B cell (primary cell): ENCODE data around the gene ECE1. TPM values are rescaled to one million over a fixed set of nuclear protein-coding genes. Genes with fewer than 3 reads are reported as not detected.
A peak's percentile ranks its signal among the peaks of the same experiment; 100 is the strongest.

ENCODE experiments used
- ATAC-seq: fragments of 200-7000 bp; cut with Tn5 transposase; one replicate; pipeline ENCODE4 v1.10.0; 2021; ENCODE audit warnings: low read depth, mild to moderate bottlenecking, moderate number of reproducible peaks, moderate library complexity
- CTCF ChIA-PET: fragments of 350-600 bp; sonication (Branson Sonifier 250); formaldehyde crosslinking; loops from one replicate; lab custom pipeline; 2021; ENCODE audit warnings: antibody characterized with exemption, inconsistent platforms; lab: Charles Lee
- POLR2A ChIA-PET: fragments of 350-600 bp; sonication (Branson Sonifier 250); formaldehyde crosslinking; loops from one replicate; lab custom pipeline; 2021; ENCODE audit warnings: antibody characterized with exemption; lab: Charles Lee
- DNase-seq: peaks from one replicate; pipeline ENCODE4 v3.0.0; 2013
- H2AFZ ChIP-seq: 2 replicates; pipeline ENCODE4 v1.6.1; 2012; ENCODE audit warnings: mild to moderate bottlenecking, low read depth, low read length; ENCODE audit not compliant: insufficient read depth, poor library complexity, severe bottlenecking
- H3K27ac ChIP-seq, 2 donors: 1 replicate in 1 of 2; 2 replicates in 1 of 2; pipeline ENCODE4 v1.5.1; 2012 to 2013; ENCODE audit warnings: low read length in 2 of 2, mild to moderate bottlenecking in 2 of 2, moderate library complexity in 1 of 2
- H3K27me3 ChIP-seq, 4 experiments: fragments of 200-600 bp in 1 of 4; sonication (generic) in 1 of 4; replicated peaks in 1 of 4; 1 replicate in 2 of 4; 2 replicates in 2 of 4; pipeline versions ENCODE4 v1.6.1 to v1.7.0; 2013 to 2016; ENCODE audit warnings: low read length in 3 of 4, mild to moderate bottlenecking in 2 of 4, mixed read lengths in 1 of 4, moderate library complexity in 1 of 4; ENCODE audit not compliant: insufficient read depth in 4 of 4, control insufficient read depth in 3 of 4; ENCODE audit errors: control extremely low read depth in 1 of 4
- H3K36me3 ChIP-seq, 2 experiments: replicated peaks in 1 of 2; 1 replicate in 1 of 2; 2 replicates in 1 of 2; pipeline versions ENCODE4 v1.6.1 to v1.7.1; 2013; ENCODE audit warnings: low read length in 1 of 2; ENCODE audit not compliant: insufficient read depth in 2 of 2, control insufficient read depth in 1 of 2; ENCODE audit errors: control extremely low read depth in 1 of 2, extremely low read depth in 1 of 2
- H3K4me1 ChIP-seq, 2 donors: fragments of 200-600 bp in 1 of 2; sonication (generic) in 1 of 2; 1 replicate in 1 of 2; 2 replicates in 1 of 2; pipeline versions ENCODE4 v1.5.1 to v1.6.1; 2013 to 2017; ENCODE audit warnings: low read length in 2 of 2; ENCODE audit not compliant: control insufficient read depth in 2 of 2, insufficient read depth in 2 of 2
- H3K4me2 ChIP-seq: replicated peaks from 2 replicates; pipeline ENCODE3; 2012; ENCODE audit warnings: mild to moderate bottlenecking, low read depth, low read length; ENCODE audit not compliant: poor library complexity, severe bottlenecking
- H3K4me3 ChIP-seq, 5 experiments: fragments of 200-600 bp in 1 of 5; sonication (generic) in 1 of 5; 1 replicate in 3 of 5; 2 replicates in 2 of 5; pipeline versions ENCODE4 v1.5.1 to v1.7.0; 2011 to 2016; ENCODE audit warnings: low read length in 4 of 5, mild to moderate bottlenecking in 4 of 5, low read depth in 2 of 5, control low read depth in 1 of 5, moderate library complexity in 1 of 5; ENCODE audit not compliant: insufficient read depth in 1 of 5; ENCODE audit errors: control extremely low read depth in 1 of 5, extremely low read depth in 1 of 5
- H3K79me2 ChIP-seq: fragments of 200-600 bp; sonication (generic); one replicate; pipeline ENCODE4 v1.6.0; 2016; ENCODE audit warnings: low read length; ENCODE audit not compliant: control insufficient read depth, insufficient read depth
- H3K9ac ChIP-seq: fragments of 200-600 bp; sonication (generic); 2 replicates; pipeline ENCODE4 v1.6.1; 2017; ENCODE audit warnings: mild to moderate bottlenecking, low read length, moderate library complexity
- H3K9me3 ChIP-seq, 3 donors: one replicate each; pipeline versions ENCODE4 v1.6.1 to v1.7.1; 2013; ENCODE audit warnings: low read length in 2 of 3; ENCODE audit not compliant: control insufficient read depth in 2 of 3, insufficient read depth in 1 of 3; ENCODE audit errors: control extremely low read depth in 1 of 3
- H4K20me1 ChIP-seq: 2 replicates; pipeline ENCODE4 v1.6.0; 2012; ENCODE audit warnings: mild to moderate bottlenecking, low read length; ENCODE audit not compliant: insufficient read depth, control insufficient read depth, poor library complexity, severe bottlenecking
- H3K27ac Mint-ChIP-seq: one replicate; pipeline ENCODE4 v1.8.0; 2021; ENCODE audit warnings: mixed read lengths
- H3K27me3 Mint-ChIP-seq: one replicate; pipeline ENCODE4 v1.8.0; 2021; ENCODE audit warnings: mixed read lengths
- H3K4me1 Mint-ChIP-seq: one replicate; pipeline ENCODE4 v1.8.0; 2021; ENCODE audit warnings: mixed read lengths
- H3K4me3 Mint-ChIP-seq: one replicate; pipeline ENCODE4 v1.8.0; 2021; ENCODE audit warnings: mixed read lengths
- H3K9me3 Mint-ChIP-seq: one replicate; pipeline ENCODE4 v1.8.0; 2022; ENCODE audit warnings: mixed read lengths; ENCODE audit not compliant: insufficient read depth
- EZH2 ChIP-seq: IDR thresholded peaks from 2 replicates; pipeline ENCODE4 v1.6.1; 2012; ENCODE audit warnings: borderline replicate concordance, low read depth, mild to moderate bottlenecking, moderate library complexity, low read length; ENCODE audit not compliant: insufficient read depth, poor library complexity, severe bottlenecking
- WGBS: methylation state at CpG from one replicate; pipeline ENCODE4 v1.1.5; 2013; ENCODE audit warnings: missing lambda C conversion rate; ENCODE audit not compliant: insufficient coverage; 5-methylcytosine and 5-hydroxymethylcytosine counted together
- intact Hi-C: fragments of 100-400 bp; cut with micrococcal nuclease; formaldehyde crosslinking; loops from one replicate; pipeline ENCODE4 v1.10.0; 2022
- polyA plus RNA-seq: library from polyadenylated mRNA; depleted of rRNA; stranded (reverse); fragments of >200 nt; gene quantifications from 2 replicates; pipeline ENCODE4 v1.2.3, GENCODE V29; 2012
- total RNA-seq, 2 donors: library from RNA; stranded (reverse); fragments of 120-200 nt in 1 of 2; gene quantifications; 1 replicate in 1 of 2; 2 replicates in 1 of 2; pipeline versions ENCODE4 v1.2.3 to v1.2.4, GENCODE V29; 2013 to 2022
- TF ChIP-seq, protein P1 (sequence below): fragments of 200-600 bp; IDR thresholded peaks from one replicate; pipeline ENCODE4 v1.8.0; 2022; ENCODE audit warnings: antibody characterized with exemption, mild to moderate bottlenecking

Gene ECE1
- total and polyA plus RNA-seq, 2 donors (not counting 1 experiment from before 2014, with no cell fraction given) = 46.7 to 133 TPM

GRCh38 chr1:21311016-21311415 is 20.8 kb upstream of the ECE1 start:
- H3K9me3 Mint-ChIP-seq = no peaks in the 10 kb centered on the region
- ATAC-seq (no peak), DNase-seq (no peak)
- no peak overlapping the region for H3K4me2 ChIP-seq
- H3K9me3 ChIP-seq = peaks cover 0 to 9% (median 0%) of the 10 kb centered on the region in 3 donors
- no peak overlapping the region for H3K4me3 Mint-ChIP-seq
- peaks cover 0 to 7% of the 10 kb centered on the region in 2 experiments for H3K36me3 ChIP-seq
- H3K27me3 Mint-ChIP-seq = no peaks in the 10 kb centered on the region
- peaks cover 8 to 17% of the 10 kb centered on the region in 2 donors for H3K4me1 ChIP-seq
- H3K27ac ChIP-seq = no peak overlapping the region
- 96% methylated on average over 6 of the region's 6 CpGs for WGBS
- no peak overlapping the region for H2AFZ ChIP-seq
- H3K27me3 ChIP-seq = no peaks in the 10 kb centered on the region
- no peak overlapping the region for H3K9ac ChIP-seq
- H3K79me2 ChIP-seq = peaks cover 95% of the 10 kb centered on the region
- ChIA-PET POLR2A (no interaction called here), CTCF (no interaction called here)
- H3K4me3 ChIP-seq = no peak overlapping the region
- H3K27ac Mint-ChIP-seq = peak overlapping the region; percentile 1
- intact Hi-C loops = no loop called here
- TF ChIP-seq EZH2 = no peak
- TF ChIP-seq, protein P1, sequence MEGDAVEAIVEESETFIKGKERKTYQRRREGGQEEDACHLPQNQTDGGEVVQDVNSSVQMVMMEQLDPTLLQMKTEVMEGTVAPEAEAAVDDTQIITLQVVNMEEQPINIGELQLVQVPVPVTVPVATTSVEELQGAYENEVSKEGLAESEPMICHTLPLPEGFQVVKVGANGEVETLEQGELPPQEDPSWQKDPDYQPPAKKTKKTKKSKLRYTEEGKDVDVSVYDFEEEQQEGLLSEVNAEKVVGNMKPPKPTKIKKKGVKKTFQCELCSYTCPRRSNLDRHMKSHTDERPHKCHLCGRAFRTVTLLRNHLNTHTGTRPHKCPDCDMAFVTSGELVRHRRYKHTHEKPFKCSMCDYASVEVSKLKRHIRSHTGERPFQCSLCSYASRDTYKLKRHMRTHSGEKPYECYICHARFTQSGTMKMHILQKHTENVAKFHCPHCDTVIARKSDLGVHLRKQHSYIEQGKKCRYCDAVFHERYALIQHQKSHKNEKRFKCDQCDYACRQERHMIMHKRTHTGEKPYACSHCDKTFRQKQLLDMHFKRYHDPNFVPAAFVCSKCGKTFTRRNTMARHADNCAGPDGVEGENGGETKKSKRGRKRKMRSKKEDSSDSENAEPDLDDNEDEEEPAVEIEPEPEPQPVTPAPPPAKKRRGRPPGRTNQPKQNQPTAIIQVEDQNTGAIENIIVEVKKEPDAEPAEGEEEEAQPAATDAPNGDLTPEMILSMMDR = no peak
- H4K20me1 ChIP-seq = peaks cover 46% of the 10 kb centered on the region
- H3K4me1 Mint-ChIP-seq = peaks cover 44% of the 10 kb centered on the region

- H3K27me3 Mint-ChIP-seq = no peaks in the 10 kb centered on the region
- peaks cover 50% of the 10 kb centered on the region for H3K4me1 Mint-ChIP-seq
- CTCF ChIA-PET = interaction anchor here (1.4 kb wide), 1 partner anchor 54 kb away, joined by 5 read pairs; no protein-coding TSS in a partner anchor
- H3K4me3 Mint-ChIP-seq = no peak overlapping the region
- Histone ChIP-seq H3K27me3 (no peaks in the 10 kb centered on the region), H3K4me3 (no peak overlapping the region), H3K9ac (no peak overlapping the region), H3K4me1 (peaks cover 8 to 17% of the 10 kb centered on the region in 2 donors), H2AFZ (no peak overlapping the region), H4K20me1 (peaks cover 38% of the 10 kb centered on the region), H3K9me3 (peaks cover 0 to 9% (median 0%) of the 10 kb centered on the region in 3 donors), H3K36me3 (peaks cover 0 to 7% of the 10 kb centered on the region in 2 experiments), H3K27ac (no peak overlapping the region), H3K79me2 (peaks cover 96% of the 10 kb centered on the region), H3K4me2 (no peak overlapping the region)
- DNase-seq (no peak), ATAC-seq (no peak)
- POLR2A ChIA-PET = interaction anchor here (0.6 kb wide), 1 partner anchor 48 kb away, joined by 3 read pairs; no protein-coding TSS in a partner anchor
- no peak for TF ChIP-seq EZH2
- no peak overlapping the region for H3K27ac Mint-ChIP-seq
- no peaks in the 10 kb centered on the region for H3K9me3 Mint-ChIP-seq
- intact Hi-C loops = no loop called here
- WGBS = 90% methylated on average over 6 of the region's 9 CpGs
Observed at GRCh38 chr1:21308847-21309652, 18.8 kb upstream of the ECE1 start.
